GM23248 (cell line): ENCODE results near the gene PRKCQ.

Experiments
- EZH2 ChIP-seq: fragments of 200-600 bp; sonication (generic); IDR thresholded peaks from 2 replicates; pipeline ENCODE4 v1.6.1; 2018; ENCODE audit warnings: antibody characterized with exemption, mild to moderate bottlenecking; ENCODE audit not compliant: insufficient read depth, poor library complexity, severe bottlenecking
- EZH2phosphoT487 ChIP-seq: fragments of 200-600 bp; sonication (generic); IDR thresholded peaks from 2 replicates; pipeline ENCODE4 v1.6.1; 2018; ENCODE audit warnings: antibody characterized with exemption, moderate library complexity, mild to moderate bottlenecking, low read depth; ENCODE audit not compliant: insufficient read depth

DNA sequence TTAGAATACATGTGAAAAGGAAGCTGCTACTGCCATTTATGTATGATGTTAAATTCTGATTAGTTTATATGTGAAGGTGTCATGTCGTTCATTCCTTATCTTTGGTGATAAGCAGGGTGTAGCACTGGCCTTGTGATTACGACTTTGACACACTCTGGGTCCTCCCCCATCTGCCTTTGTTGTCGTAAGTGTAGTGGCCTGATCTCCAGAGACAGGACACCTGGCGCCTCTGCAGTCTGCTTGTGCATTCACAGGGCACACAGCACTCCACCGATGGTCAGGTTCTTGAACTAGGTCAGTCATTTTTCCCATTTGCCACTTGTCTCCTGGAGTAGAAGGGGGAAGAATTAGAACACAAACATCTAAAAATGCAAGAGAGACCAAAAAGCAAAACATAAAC is 186.0 kb downstream of the PRKCQ start:
- TF ChIP-seq EZH2, result no peak
- TF ChIP-seq EZH2phosphoT487, result no peak
